Chondrocyte (in vitro differentiated cells): ENCODE results near the gene OR8B12. TPM values are rescaled to one million over a fixed set of nuclear protein-coding genes. Genes with fewer than 3 reads are reported as not detected.

Experiments
- DNase-seq: peaks from one replicate; pipeline ENCODE4 v3.0.0; 2021; ENCODE audit warnings: mixed read lengths, low spot score
- H3K27ac Mint-ChIP-seq: one replicate; pipeline ENCODE4 v1.8.0; 2021; ENCODE audit warnings: mild to moderate bottlenecking, moderate library complexity, mixed read lengths; ENCODE audit not compliant: unreplicated experiment
- H3K27me3 Mint-ChIP-seq: 2 replicates; pipeline ENCODE4 v1.8.0; 2021; ENCODE audit warnings: low read depth, mixed read lengths
- H3K36me3 Mint-ChIP-seq: 2 replicates; pipeline ENCODE4 v1.8.0; 2021; ENCODE audit warnings: low read depth, mixed read lengths
- H3K4me1 Mint-ChIP-seq: 2 replicates; pipeline ENCODE4 v1.8.0; 2021; ENCODE audit warnings: low read depth, mild to moderate bottlenecking, mixed read lengths
- H3K4me3 Mint-ChIP-seq: one replicate; pipeline ENCODE4 v1.8.0; 2021; ENCODE audit warnings: mild to moderate bottlenecking, moderate library complexity, mixed read lengths; ENCODE audit not compliant: unreplicated experiment
- H3K9me3 Mint-ChIP-seq: 2 replicates; pipeline ENCODE4 v1.8.0; 2021; ENCODE audit warnings: low read depth, mixed read lengths
- CTCF ChIP-seq: fragments of 200-600 bp; sonication (generic); IDR thresholded peaks from 2 replicates; pipeline ENCODE4 v1.5.0; 2021; ENCODE audit warnings: antibody characterized with exemption, mild to moderate bottlenecking, moderate library complexity
- total RNA-seq: library from RNA; stranded (reverse); gene quantifications from 3 replicates; pipeline ENCODE4 v1.2.1, GENCODE V29; 2021

The OR8B12 gene
- total RNA-seq, 1 donor from 2014 or later, result not detected

GRCh38 chr11:124534051-124534450, 9.4 kb downstream of the OR8B12 start:
- Mint-ChIP-seq H3K36me3 (no peaks in the 10 kb centered on the region), H3K4me1 (no peaks in the 10 kb centered on the region), H3K27me3 (peaks cover 23% of the 10 kb centered on the region), H3K9me3 (peaks cover 3% of the 10 kb centered on the region), H3K27ac (no peak overlapping the region), H3K4me3 (no peak overlapping the region)
- no peak for DNase-seq
- no peak for TF ChIP-seq CTCF

GRCh38 chr11:124533626-124534025, 9.8 kb downstream of the OR8B12 start:
- H3K27ac Mint-ChIP-seq, result no peak overlapping the region
- TF ChIP-seq CTCF, result no peak
- peaks cover 20% of the 10 kb centered on the region for H3K27me3 Mint-ChIP-seq
- DNase-seq, result no peak
- H3K9me3 Mint-ChIP-seq, result peaks cover 7% of the 10 kb centered on the region
- H3K4me1 Mint-ChIP-seq, result no peaks in the 10 kb centered on the region
- H3K36me3 Mint-ChIP-seq, result no peaks in the 10 kb centered on the region
- H3K4me3 Mint-ChIP-seq, result no peak overlapping the region

- Mint-ChIP-seq H3K4me1 (no peaks in the 10 kb centered on the region), H3K4me3 (no peak overlapping the region), H3K36me3 (no peaks in the 10 kb centered on the region), H3K27ac (no peak overlapping the region), H3K9me3 (no peaks in the 10 kb centered on the region), H3K27me3 (peaks cover 31% of the 10 kb centered on the region)
- no peak for TF ChIP-seq CTCF
- DNase-seq, result no peak
Measured at GRCh38 chr11:124520550-124520854, 23.0 kb downstream of the OR8B12 start.

GRCh38 chr11:124519850-124520549, 23.5 kb downstream of the OR8B12 start:
- no peaks in the 10 kb centered on the region for H3K9me3 Mint-ChIP-seq
- TF ChIP-seq CTCF, result no peak
- peaks cover 31% of the 10 kb centered on the region for H3K27me3 Mint-ChIP-seq
- no peaks in the 10 kb centered on the region for H3K36me3 Mint-ChIP-seq
- no peak overlapping the region for H3K27ac Mint-ChIP-seq
- no peak for DNase-seq
- no peak overlapping the region for H3K4me3 Mint-ChIP-seq
- H3K4me1 Mint-ChIP-seq, result no peaks in the 10 kb centered on the region

GRCh38 chr11:124518989-124519451, 24.4 kb downstream of the OR8B12 start:
- DNase-seq, result no peak
- H3K27ac Mint-ChIP-seq, result no peak overlapping the region
- no peak for TF ChIP-seq CTCF
- no peak overlapping the region for H3K4me3 Mint-ChIP-seq
- no peaks in the 10 kb centered on the region for H3K36me3 Mint-ChIP-seq
- H3K27me3 Mint-ChIP-seq, result peaks cover 28% of the 10 kb centered on the region
- H3K4me1 Mint-ChIP-seq, result no peaks in the 10 kb centered on the region
- H3K9me3 Mint-ChIP-seq, result no peaks in the 10 kb centered on the region
